Measurements from ENCODE around the gene PDGFB.

The PDGFB gene

GRCh38 chr22:39276440-39277141, 31.8 kb upstream of the PDGFB start:
- no peak overlapping the region for H3K4me3 ChIP-seq (ENCODE audit: extremely low read depth, insufficient read depth, low read length, poor library complexity, severe bottlenecking)
- WGBS, 2 experiments (ENCODE audit: insufficient coverage in 2 of 2), result 88 to 91% methylated on average over 7 to 9 of the region's 12 CpGs

GRCh38 chr22:39275814-39276439, 31.1 kb upstream of the PDGFB start:
- H3K4me3 ChIP-seq (ENCODE audit: extremely low read depth, insufficient read depth, low read length, poor library complexity, severe bottlenecking), result no peak overlapping the region
- no peaks in the 10 kb centered on the region for H3K36me3 ChIP-seq (ENCODE audit: control insufficient read depth, insufficient read depth, low read length)
- peaks cover 5% of the 10 kb centered on the region for H3K9me3 ChIP-seq (ENCODE audit: control insufficient read depth, low read length)
- peaks cover 25% of the 10 kb centered on the region for H3K4me1 ChIP-seq (ENCODE audit: control insufficient read depth, insufficient read depth, low read length, poor library complexity, severe bottlenecking)
- no peak overlapping the region for H3K27ac ChIP-seq (ENCODE audit: low read depth, low read length, severe bottlenecking)
- WGBS, 2 experiments (ENCODE audit: insufficient coverage in 2 of 2), result 80% methylated on average over 8 to 9 of the region's 9 CpGs

More at GRCh38 chr22:39276440-39277141, 31.8 kb upstream of the PDGFB start:
- Histone ChIP-seq H3K9me3 (ENCODE audit: control insufficient read depth, low read length) (peaks cover 5% of the 10 kb centered on the region), H3K4me1 (ENCODE audit: control insufficient read depth, insufficient read depth, low read length, poor library complexity, severe bottlenecking) (peaks cover 25% of the 10 kb centered on the region), H3K36me3 (ENCODE audit: control insufficient read depth, insufficient read depth, low read length) (no peaks in the 10 kb centered on the region), H3K27ac (ENCODE audit: low read depth, low read length, severe bottlenecking) (no peak overlapping the region)

GRCh38 chr22:39273950-39274887, 29.4 kb upstream of the PDGFB start:
- Histone ChIP-seq H3K9me3 (ENCODE audit: control insufficient read depth, low read length) (peaks cover 8% of the 10 kb centered on the region), H3K4me3 (ENCODE audit: extremely low read depth, insufficient read depth, low read length, poor library complexity, severe bottlenecking) (no peak overlapping the region), H3K27ac (ENCODE audit: low read depth, low read length, severe bottlenecking) (no peak overlapping the region), H3K36me3 (ENCODE audit: control insufficient read depth, insufficient read depth, low read length) (no peaks in the 10 kb centered on the region), H3K4me1 (ENCODE audit: control insufficient read depth, insufficient read depth, low read length, poor library complexity, severe bottlenecking) (peaks cover 16% of the 10 kb centered on the region)
- WGBS, 2 experiments (ENCODE audit: insufficient coverage in 2 of 2), result 88 to 94% methylated on average over 16 to 17 of the region's 17 CpGs

GRCh38 chr22:39270792-39271191, 26.0 kb upstream of the PDGFB start:
- Histone ChIP-seq H3K27ac (ENCODE audit: low read depth, low read length, severe bottlenecking) (no peak overlapping the region), H3K36me3 (ENCODE audit: control insufficient read depth, insufficient read depth, low read length) (no peaks in the 10 kb centered on the region), H3K4me3 (ENCODE audit: extremely low read depth, insufficient read depth, low read length, poor library complexity, severe bottlenecking) (no peak overlapping the region), H3K9me3 (ENCODE audit: control insufficient read depth, low read length) (peaks cover 3% of the 10 kb centered on the region), H3K4me1 (ENCODE audit: control insufficient read depth, insufficient read depth, low read length, poor library complexity, severe bottlenecking) (peaks cover 4% of the 10 kb centered on the region)
- 94 to 96% methylated on average over 7 to 8 of the region's 9 CpGs for WGBS, 2 experiments (ENCODE audit: insufficient coverage in 2 of 2)

- WGBS, 2 experiments (ENCODE audit: insufficient coverage in 2 of 2), result 67 to 77% methylated on average over 1 to 3 of the region's 5 CpGs
- no peak overlapping the region for H3K27ac ChIP-seq (ENCODE audit: low read depth, low read length, severe bottlenecking)
- H3K36me3 ChIP-seq (ENCODE audit: control insufficient read depth, insufficient read depth, low read length), result no peaks in the 10 kb centered on the region
- H3K9me3 ChIP-seq (ENCODE audit: control insufficient read depth, low read length), result peaks cover 3% of the 10 kb centered on the region
- no peak overlapping the region for H3K4me3 ChIP-seq (ENCODE audit: extremely low read depth, insufficient read depth, low read length, poor library complexity, severe bottlenecking)
- peaks cover 4% of the 10 kb centered on the region for H3K4me1 ChIP-seq (ENCODE audit: control insufficient read depth, insufficient read depth, low read length, poor library complexity, severe bottlenecking)
Measured at GRCh38 chr22:39270280-39270679, 25.5 kb upstream of the PDGFB start.

GRCh38 chr22:39269095-39269790, 24.5 kb upstream of the PDGFB start:
- no peak overlapping the region for H3K4me3 ChIP-seq (ENCODE audit: extremely low read depth, insufficient read depth, low read length, poor library complexity, severe bottlenecking)
- H3K36me3 ChIP-seq (ENCODE audit: control insufficient read depth, insufficient read depth, low read length), result no peaks in the 10 kb centered on the region
- 74 to 97% methylated on average over 5 to 6 of the region's 11 CpGs for WGBS, 2 experiments (ENCODE audit: insufficient coverage in 2 of 2)
- peaks cover 3% of the 10 kb centered on the region for H3K9me3 ChIP-seq (ENCODE audit: control insufficient read depth, low read length)
- no peak overlapping the region for H3K27ac ChIP-seq (ENCODE audit: low read depth, low read length, severe bottlenecking)
- H3K4me1 ChIP-seq (ENCODE audit: control insufficient read depth, insufficient read depth, low read length, poor library complexity, severe bottlenecking), result peaks cover 4% of the 10 kb centered on the region

GRCh38 chr22:39268645-39269044, 23.9 kb upstream of the PDGFB start:
- Histone ChIP-seq H3K4me3 (ENCODE audit: extremely low read depth, insufficient read depth, low read length, poor library complexity, severe bottlenecking) (no peak overlapping the region), H3K9me3 (ENCODE audit: control insufficient read depth, low read length) (peaks cover 3% of the 10 kb centered on the region)
- WGBS, 2 experiments (ENCODE audit: insufficient coverage in 2 of 2), result 90 to 92% methylated on average over 7 of the region's 7 CpGs

GRCh38 chr22:39267974-39268373, 23.2 kb upstream of the PDGFB start:
- no peak overlapping the region for H3K27ac ChIP-seq (ENCODE audit: low read depth, low read length, severe bottlenecking)
- no peak overlapping the region for H3K4me3 ChIP-seq (ENCODE audit: extremely low read depth, insufficient read depth, low read length, poor library complexity, severe bottlenecking)
- 90 to 98% methylated on average over 6 to 7 of the region's 8 CpGs for WGBS, 2 experiments (ENCODE audit: insufficient coverage in 2 of 2)
- peaks cover 4% of the 10 kb centered on the region for H3K4me1 ChIP-seq (ENCODE audit: control insufficient read depth, insufficient read depth, low read length, poor library complexity, severe bottlenecking)
- H3K36me3 ChIP-seq (ENCODE audit: control insufficient read depth, insufficient read depth, low read length), result no peaks in the 10 kb centered on the region
- H3K9me3 ChIP-seq (ENCODE audit: control insufficient read depth, low read length), result peaks cover 3% of the 10 kb centered on the region

More at GRCh38 chr22:39268645-39269044, 23.9 kb upstream of the PDGFB start:
- Histone ChIP-seq H3K4me1 (ENCODE audit: control insufficient read depth, insufficient read depth, low read length, poor library complexity, severe bottlenecking) (peaks cover 4% of the 10 kb centered on the region), H3K27ac (ENCODE audit: low read depth, low read length, severe bottlenecking) (no peak overlapping the region), H3K36me3 (ENCODE audit: control insufficient read depth, insufficient read depth, low read length) (no peaks in the 10 kb centered on the region)

- no peak overlapping the region for H3K27ac ChIP-seq (ENCODE audit: low read depth, low read length, severe bottlenecking)
- WGBS, 2 experiments (ENCODE audit: insufficient coverage in 2 of 2), result 80 to 82% methylated on average over 11 to 12 of the region's 12 CpGs
- H3K36me3 ChIP-seq (ENCODE audit: control insufficient read depth, insufficient read depth, low read length), result no peaks in the 10 kb centered on the region
- H3K9me3 ChIP-seq (ENCODE audit: control insufficient read depth, low read length), result peaks cover 3% of the 10 kb centered on the region
- peaks cover 4% of the 10 kb centered on the region for H3K4me1 ChIP-seq (ENCODE audit: control insufficient read depth, insufficient read depth, low read length, poor library complexity, severe bottlenecking)
- H3K4me3 ChIP-seq (ENCODE audit: extremely low read depth, insufficient read depth, low read length, poor library complexity, severe bottlenecking), result no peak overlapping the region
Measured at GRCh38 chr22:39266398-39267030, 21.7 kb upstream of the PDGFB start.

All from mesodermal cell (in vitro differentiated cells).